HepG2 (cell line): ENCODE results near the gene WNK4. TPM values are rescaled to one million over a fixed set of nuclear protein-coding genes. Genes with fewer than 3 reads are reported as not detected.

Experiments used
- BHLHE40 ChIP-seq: IDR thresholded peaks from 2 replicates; pipeline ENCODE4 v1.6.1; 2011; ENCODE audit warnings: low read length, improper control_type of control experiment
- CEBPB ChIP-seq: IDR thresholded peaks from 2 replicates; pipeline ENCODE4 v1.6.1; 2011; ENCODE audit warnings: low read depth, low read length, improper control_type of control experiment, borderline replicate concordance
- HHEX ChIP-seq: IDR thresholded peaks from 2 replicates; pipeline ENCODE4 v1.6.1; 2016; ENCODE audit warnings: control low read depth
- NFE2L1 ChIP-seq: sonication (generic); formaldehyde crosslinking; IDR thresholded peaks from 2 replicates; pipeline ENCODE4 v1.4.0; 2020; ENCODE audit warnings: missing genetic modification reagents, mild to moderate bottlenecking, borderline replicate concordance
- SRF ChIP-seq: IDR thresholded peaks from 2 replicates; pipeline ENCODE4 v1.6.1; 2011; ENCODE audit warnings: mild to moderate bottlenecking, low read depth, low read length, moderate library complexity
- SRSF1 ChIP-seq: fragments of 200-400 bp; formaldehyde crosslinking; optimal IDR thresholded peaks from 2 replicates; pipeline ENCODE3; 2017; ENCODE audit warnings: mild to moderate bottlenecking, low read depth, low read length, moderate library complexity
- TBL1XR1 ChIP-seq: fragments of 150-350 bp; IDR thresholded peaks from 2 replicates; pipeline ENCODE4 v1.6.1; 2014; ENCODE audit warnings: borderline replicate concordance, low read length; ENCODE audit not compliant: partially characterized antibody
- ZNF232 ChIP-seq: sonication (generic); formaldehyde crosslinking; IDR thresholded peaks from 2 replicates; pipeline ENCODE4 v1.4.0; 2020; ENCODE audit warnings: missing genetic modification reagents, borderline replicate concordance
- ZNF30 ChIP-seq: sonication (generic); formaldehyde crosslinking; IDR thresholded peaks from 2 replicates; pipeline ENCODE4 v1.5.0; 2020; ENCODE audit warnings: mild to moderate bottlenecking, missing genetic modification reagents
- ZNF558 ChIP-seq: sonication (generic); formaldehyde crosslinking; IDR thresholded peaks from 2 replicates; pipeline ENCODE4 v1.9.0; 2022; ENCODE audit warnings: mild to moderate bottlenecking, missing genetic modification reagents, borderline replicate concordance
- ZNF768 ChIP-seq: sonication (generic); formaldehyde crosslinking; IDR thresholded peaks from 2 replicates; pipeline ENCODE4 v1.4.0; 2020; ENCODE audit warnings: missing genetic modification reagents
- polyA plus RNA-seq, 8 experiments: library from polyadenylated mRNA; depleted of rRNA in 3 of 8; stranded (reverse) in 7 of 8; unstranded in 1 of 8; fragments of >200 nt; fragmentation: Illumina TruSeq in 4 of 8; extraction: Trizol in 4 of 8; gene quantifications; 2 replicates each; pipeline versions ENCODE4 v1.2.1 to v1.2.3, GENCODE V29; 2011 to 2016; ENCODE audit warnings: low read depth in 4 of 8, missing spikeins in 1 of 8, mixed read lengths in 1 of 8; ENCODE audit not compliant: insufficient read depth in 1 of 8
- total RNA-seq, 5 experiments: library from RNA; depleted of rRNA; stranded (reverse); fragments of >200 nt; fragmentation: Illumina TruSeq; extraction: Trizol; gene quantifications; 2 replicates each; pipeline ENCODE4 v1.2.3, GENCODE V29; 2016; ENCODE audit warnings: low read depth in 1 of 5
- TF ChIP-seq, protein P1 (sequence below), 2 experiments: IDR thresholded peaks; 2 replicates each; pipeline ENCODE4 v1.6.1; 2011 to 2012; ENCODE audit warnings: low read length in 2 of 2, borderline replicate concordance in 1 of 2, low read depth in 1 of 2, mild to moderate bottlenecking in 1 of 2, moderate library complexity in 1 of 2
- TF ChIP-seq, protein P2 (sequence below): sonication (generic); formaldehyde crosslinking; conservative IDR thresholded peaks from 2 replicates; pipeline ENCODE4 v1.5.0; 2020; ENCODE audit warnings: missing genetic modification reagents
- TF ChIP-seq, protein P3 (sequence below): sonication (generic); formaldehyde crosslinking; IDR thresholded peaks from 2 replicates; pipeline ENCODE4 v1.8.1; 2022; ENCODE audit warnings: low read depth, mild to moderate bottlenecking, missing genetic modification reagents
- TF ChIP-seq, protein P4 (sequence below): sonication (generic); formaldehyde crosslinking; IDR thresholded peaks from 2 replicates; pipeline ENCODE4 v1.5.0; 2020; ENCODE audit warnings: mild to moderate bottlenecking, missing genetic modification reagents, borderline replicate concordance
- TF ChIP-seq, protein P5 (sequence below): sonication (generic); formaldehyde crosslinking; IDR thresholded peaks from 2 replicates; pipeline ENCODE4 v1.5.0; 2020; ENCODE audit warnings: missing genetic modification reagents, mild to moderate bottlenecking, borderline replicate concordance

Gene WNK4
- total and polyA plus RNA-seq, 2 of the 13 experiments (the other 11 are each of a cell fraction or from before 2014, with no cell fraction given), result 2.7 to 13.7 TPM

DNA sequence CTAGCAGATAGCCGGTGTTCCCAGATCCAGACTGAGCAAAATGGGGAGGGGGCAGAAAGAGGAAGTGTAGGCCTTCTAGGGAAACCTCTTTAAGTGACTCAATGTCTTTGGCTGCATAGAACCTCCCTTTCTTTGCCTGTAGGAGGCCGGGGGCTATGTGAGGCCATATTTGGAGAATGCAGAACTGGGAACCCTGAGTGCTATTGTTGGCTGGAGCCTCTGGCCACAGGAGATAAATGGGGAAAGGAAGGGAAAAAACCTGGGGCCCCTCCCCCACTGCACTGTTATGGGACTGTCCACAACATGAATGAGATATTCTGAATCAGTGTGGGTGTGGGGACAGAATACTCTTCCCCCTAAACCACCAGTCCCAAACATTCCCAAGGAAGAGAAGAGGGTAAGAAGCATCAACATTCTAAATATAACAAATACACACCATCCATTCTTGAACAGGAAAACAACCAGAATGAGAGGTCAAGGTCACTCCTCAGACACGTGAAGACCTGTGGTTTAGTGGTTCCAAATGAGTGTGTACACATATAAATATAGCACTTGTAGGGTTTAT lies 4.8 kb upstream of the WNK4 start (continued):
- TF ChIP-seq SRF, result peak; percentile 72
- TF ChIP-seq TBL1XR1, result no peak
- TF ChIP-seq, protein P1, sequence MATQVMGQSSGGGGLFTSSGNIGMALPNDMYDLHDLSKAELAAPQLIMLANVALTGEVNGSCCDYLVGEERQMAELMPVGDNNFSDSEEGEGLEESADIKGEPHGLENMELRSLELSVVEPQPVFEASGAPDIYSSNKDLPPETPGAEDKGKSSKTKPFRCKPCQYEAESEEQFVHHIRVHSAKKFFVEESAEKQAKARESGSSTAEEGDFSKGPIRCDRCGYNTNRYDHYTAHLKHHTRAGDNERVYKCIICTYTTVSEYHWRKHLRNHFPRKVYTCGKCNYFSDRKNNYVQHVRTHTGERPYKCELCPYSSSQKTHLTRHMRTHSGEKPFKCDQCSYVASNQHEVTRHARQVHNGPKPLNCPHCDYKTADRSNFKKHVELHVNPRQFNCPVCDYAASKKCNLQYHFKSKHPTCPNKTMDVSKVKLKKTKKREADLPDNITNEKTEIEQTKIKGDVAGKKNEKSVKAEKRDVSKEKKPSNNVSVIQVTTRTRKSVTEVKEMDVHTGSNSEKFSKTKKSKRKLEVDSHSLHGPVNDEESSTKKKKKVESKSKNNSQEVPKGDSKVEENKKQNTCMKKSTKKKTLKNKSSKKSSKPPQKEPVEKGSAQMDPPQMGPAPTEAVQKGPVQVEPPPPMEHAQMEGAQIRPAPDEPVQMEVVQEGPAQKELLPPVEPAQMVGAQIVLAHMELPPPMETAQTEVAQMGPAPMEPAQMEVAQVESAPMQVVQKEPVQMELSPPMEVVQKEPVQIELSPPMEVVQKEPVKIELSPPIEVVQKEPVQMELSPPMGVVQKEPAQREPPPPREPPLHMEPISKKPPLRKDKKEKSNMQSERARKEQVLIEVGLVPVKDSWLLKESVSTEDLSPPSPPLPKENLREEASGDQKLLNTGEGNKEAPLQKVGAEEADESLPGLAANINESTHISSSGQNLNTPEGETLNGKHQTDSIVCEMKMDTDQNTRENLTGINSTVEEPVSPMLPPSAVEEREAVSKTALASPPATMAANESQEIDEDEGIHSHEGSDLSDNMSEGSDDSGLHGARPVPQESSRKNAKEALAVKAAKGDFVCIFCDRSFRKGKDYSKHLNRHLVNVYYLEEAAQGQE (IDR thresholded peaks at IDR 0.05; ENCODE audit: borderline replicate concordance in 1 of 2, low read depth in 1 of 2, low read length in 2 of 2), result no peak
- TF ChIP-seq, protein P2, sequence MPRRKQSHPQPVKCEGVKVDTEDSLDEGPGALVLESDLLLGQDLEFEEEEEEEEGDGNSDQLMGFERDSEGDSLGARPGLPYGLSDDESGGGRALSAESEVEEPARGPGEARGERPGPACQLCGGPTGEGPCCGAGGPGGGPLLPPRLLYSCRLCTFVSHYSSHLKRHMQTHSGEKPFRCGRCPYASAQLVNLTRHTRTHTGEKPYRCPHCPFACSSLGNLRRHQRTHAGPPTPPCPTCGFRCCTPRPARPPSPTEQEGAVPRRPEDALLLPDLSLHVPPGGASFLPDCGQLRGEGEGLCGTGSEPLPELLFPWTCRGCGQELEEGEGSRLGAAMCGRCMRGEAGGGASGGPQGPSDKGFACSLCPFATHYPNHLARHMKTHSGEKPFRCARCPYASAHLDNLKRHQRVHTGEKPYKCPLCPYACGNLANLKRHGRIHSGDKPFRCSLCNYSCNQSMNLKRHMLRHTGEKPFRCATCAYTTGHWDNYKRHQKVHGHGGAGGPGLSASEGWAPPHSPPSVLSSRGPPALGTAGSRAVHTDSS (CRISPR knock-in tag), result no peak
- no peak for TF ChIP-seq ZNF558
- TF ChIP-seq SRSF1, result no peak
- TF ChIP-seq, protein P3, sequence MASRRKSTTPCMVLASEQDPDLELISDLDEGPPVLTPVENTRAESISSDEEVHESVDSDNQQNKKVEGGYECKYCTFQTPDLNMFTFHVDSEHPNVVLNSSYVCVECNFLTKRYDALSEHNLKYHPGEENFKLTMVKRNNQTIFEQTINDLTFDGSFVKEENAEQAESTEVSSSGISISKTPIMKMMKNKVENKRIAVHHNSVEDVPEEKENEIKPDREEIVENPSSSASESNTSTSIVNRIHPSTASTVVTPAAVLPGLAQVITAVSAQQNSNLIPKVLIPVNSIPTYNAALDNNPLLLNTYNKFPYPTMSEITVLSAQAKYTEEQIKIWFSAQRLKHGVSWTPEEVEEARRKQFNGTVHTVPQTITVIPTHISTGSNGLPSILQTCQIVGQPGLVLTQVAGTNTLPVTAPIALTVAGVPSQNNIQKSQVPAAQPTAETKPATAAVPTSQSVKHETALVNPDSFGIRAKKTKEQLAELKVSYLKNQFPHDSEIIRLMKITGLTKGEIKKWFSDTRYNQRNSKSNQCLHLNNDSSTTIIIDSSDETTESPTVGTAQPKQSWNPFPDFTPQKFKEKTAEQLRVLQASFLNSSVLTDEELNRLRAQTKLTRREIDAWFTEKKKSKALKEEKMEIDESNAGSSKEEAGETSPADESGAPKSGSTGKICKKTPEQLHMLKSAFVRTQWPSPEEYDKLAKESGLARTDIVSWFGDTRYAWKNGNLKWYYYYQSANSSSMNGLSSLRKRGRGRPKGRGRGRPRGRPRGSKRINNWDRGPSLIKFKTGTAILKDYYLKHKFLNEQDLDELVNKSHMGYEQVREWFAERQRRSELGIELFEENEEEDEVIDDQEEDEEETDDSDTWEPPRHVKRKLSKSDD, result no peak
- TF ChIP-seq ZNF768 (CRISPR knock-in tag), result no peak
- no peak for TF ChIP-seq HHEX (CRISPR knock-in tag)
- no peak for TF ChIP-seq ZNF30 (CRISPR knock-in tag)
- no peak for TF ChIP-seq ZNF232 (CRISPR knock-in tag)
- no peak for TF ChIP-seq NFE2L1 (CRISPR knock-in tag)
- peak; percentile 74 for TF ChIP-seq BHLHE40
- TF ChIP-seq, protein P4, sequence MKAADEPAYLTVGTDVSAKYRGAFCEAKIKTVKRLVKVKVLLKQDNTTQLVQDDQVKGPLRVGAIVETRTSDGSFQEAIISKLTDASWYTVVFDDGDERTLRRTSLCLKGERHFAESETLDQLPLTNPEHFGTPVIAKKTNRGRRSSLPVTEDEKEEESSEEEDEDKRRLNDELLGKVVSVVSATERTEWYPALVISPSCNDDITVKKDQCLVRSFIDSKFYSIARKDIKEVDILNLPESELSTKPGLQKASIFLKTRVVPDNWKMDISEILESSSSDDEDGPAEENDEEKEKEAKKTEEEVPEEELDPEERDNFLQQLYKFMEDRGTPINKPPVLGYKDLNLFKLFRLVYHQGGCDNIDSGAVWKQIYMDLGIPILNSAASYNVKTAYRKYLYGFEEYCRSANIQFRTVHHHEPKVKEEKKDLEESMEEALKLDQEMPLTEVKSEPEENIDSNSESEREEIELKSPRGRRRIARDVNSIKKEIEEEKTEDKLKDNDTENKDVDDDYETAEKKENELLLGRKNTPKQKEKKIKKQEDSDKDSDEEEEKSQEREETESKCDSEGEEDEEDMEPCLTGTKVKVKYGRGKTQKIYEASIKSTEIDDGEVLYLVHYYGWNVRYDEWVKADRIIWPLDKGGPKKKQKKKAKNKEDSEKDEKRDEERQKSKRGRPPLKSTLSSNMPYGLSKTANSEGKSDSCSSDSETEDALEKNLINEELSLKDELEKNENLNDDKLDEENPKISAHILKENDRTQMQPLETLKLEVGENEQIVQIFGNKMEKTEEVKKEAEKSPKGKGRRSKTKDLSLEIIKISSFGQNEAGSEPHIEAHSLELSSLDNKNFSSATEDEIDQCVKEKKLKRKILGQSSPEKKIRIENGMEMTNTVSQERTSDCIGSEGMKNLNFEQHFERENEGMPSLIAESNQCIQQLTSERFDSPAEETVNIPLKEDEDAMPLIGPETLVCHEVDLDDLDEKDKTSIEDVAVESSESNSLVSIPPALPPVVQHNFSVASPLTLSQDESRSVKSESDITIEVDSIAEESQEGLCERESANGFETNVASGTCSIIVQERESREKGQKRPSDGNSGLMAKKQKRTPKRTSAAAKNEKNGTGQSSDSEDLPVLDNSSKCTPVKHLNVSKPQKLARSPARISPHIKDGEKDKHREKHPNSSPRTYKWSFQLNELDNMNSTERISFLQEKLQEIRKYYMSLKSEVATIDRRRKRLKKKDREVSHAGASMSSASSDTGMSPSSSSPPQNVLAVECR (CRISPR knock-in tag), result no peak; the same call in 1 of the 2 replicates
- no peak for TF ChIP-seq CEBPB
- TF ChIP-seq, protein P5, sequence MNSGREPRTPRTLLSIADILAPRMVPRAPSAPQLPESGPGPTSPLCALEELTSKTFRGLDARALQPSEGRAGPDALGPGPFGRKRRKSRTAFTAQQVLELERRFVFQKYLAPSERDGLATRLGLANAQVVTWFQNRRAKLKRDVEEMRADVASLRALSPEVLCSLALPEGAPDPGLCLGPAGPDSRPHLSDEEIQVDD (CRISPR knock-in tag), result no peak
